IPS-18c (cell line): Measurements from ENCODE around the gene DLG2.
A peak's percentile ranks its signal among the peaks of the same experiment; 100 is the strongest.
"Not testable (repeated sequence)": the region's sequence is repeated elsewhere in the genome, so short reads cannot be mapped to it uniquely, and the experiment has no call there.

Experiments
- H3K4me3 ChIP-seq: 2 replicates; pipeline ENCODE4 v1.7.0; 2013; ENCODE audit warnings: low read depth, mild to moderate bottlenecking, low read length, moderate library complexity; ENCODE audit not compliant: insufficient read depth
- H3K9me3 ChIP-seq: one replicate; pipeline ENCODE4 v1.6.1; 2013; ENCODE audit warnings: mild to moderate bottlenecking, low read length, moderate library complexity; ENCODE audit not compliant: control insufficient read depth, insufficient read depth

DLG2 gene

GRCh38 chr11:85627332-85627997 is at the start of gene DLG2:
TSS of gene DLG2 (minus strand) at chr11:85627344.
- Histone ChIP-seq H3K4me3 (peak within 1 kb of the TSS; percentile 87), H3K9me3 (no peaks in the 10 kb centered on the region)

- H3K4me3 ChIP-seq, result no peak overlapping the region
- peaks cover 2% of the 10 kb centered on the region for H3K9me3 ChIP-seq
These were observed 46.2 kb upstream of the DLG2 start for GRCh38 chr11:85673393-85673792.

GRCh38 chr11:85672105-85672902 is 45.2 kb upstream of the DLG2 start:
- Histone ChIP-seq H3K4me3 (no peak overlapping the region), H3K9me3 (peaks cover 2% of the 10 kb centered on the region)

GRCh38 chr11:85670949-85671663 is 44.0 kb upstream of the DLG2 start:
- not testable (repeated sequence) for H3K9me3 ChIP-seq, H3K4me3 ChIP-seq

GRCh38 chr11:85668157-85668556 is 41.0 kb upstream of the DLG2 start:
- Histone ChIP-seq H3K4me3 (no peak overlapping the region), H3K9me3 (no peaks in the 10 kb centered on the region)

- Histone ChIP-seq H3K4me3 (no peak overlapping the region), H3K9me3 (no peaks in the 10 kb centered on the region)
These were observed 39.5 kb upstream of the DLG2 start for GRCh38 chr11:85666687-85667086.

- H3K9me3 ChIP-seq, result no peaks in the 10 kb centered on the region
- no peak overlapping the region for H3K4me3 ChIP-seq
These were observed 38.6 kb upstream of the DLG2 start for GRCh38 chr11:85665733-85666132.

- no peaks in the 10 kb centered on the region for H3K9me3 ChIP-seq
- peak within 1 kb of the TSS; percentile 97 for H3K4me3 ChIP-seq
These were observed 37.7 kb upstream of the DLG2 start, which contains the start of gene CREBZF for GRCh38 chr11:85664615-85665481. TSS of gene CREBZF (minus strand) at chr11:85665129. CDS start at chr11:85664875, 254 bp downstream.

- peak overlapping the region; percentile 97 for H3K4me3 ChIP-seq
These were observed 36.8 kb upstream of the DLG2 start for GRCh38 chr11:85663753-85664614.

GRCh38 chr11:85663080-85663752 is 36.1 kb upstream of the DLG2 start:
- H3K4me3 ChIP-seq, result peak overlapping the region; percentile 97
- no peaks in the 10 kb centered on the region for H3K9me3 ChIP-seq

More at GRCh38 chr11:85663753-85664614, 36.8 kb upstream of the DLG2 start:
- H3K9me3 ChIP-seq, result no peaks in the 10 kb centered on the region

GRCh38 chr11:85661972-85662664 is 35.0 kb upstream of the DLG2 start:
- Histone ChIP-seq H3K4me3 (peak overlapping the region; percentile 17), H3K9me3 (no peaks in the 10 kb centered on the region)

- Histone ChIP-seq H3K4me3 (no peak overlapping the region), H3K9me3 (no peaks in the 10 kb centered on the region)
These were observed 31.0 kb upstream of the DLG2 start for GRCh38 chr11:85658180-85658579.

GRCh38 chr11:85656777-85657176 is 29.6 kb upstream of the DLG2 start:
- H3K4me3 ChIP-seq, result no peak overlapping the region
- no peaks in the 10 kb centered on the region for H3K9me3 ChIP-seq

- not testable (repeated sequence) for H3K9me3 ChIP-seq, H3K4me3 ChIP-seq
These were observed 27.2 kb upstream of the DLG2 start for GRCh38 chr11:85654343-85654742.

GRCh38 chr11:85652786-85653447 is 25.8 kb upstream of the DLG2 start:
- H3K9me3 ChIP-seq, result no peaks in the 10 kb centered on the region
- H3K4me3 ChIP-seq, result no peak overlapping the region
